Stimulated activated CD8-positive, alpha-beta memory T cell treated with anti-CD3 and anti-CD28 coated beads, Interleukin-4, amount 100 ng/mL, for 24 hours (primary cell): ENCODE results near the gene ELL.
"Not testable (repeated sequence)": the region's sequence is repeated elsewhere in the genome, so short reads cannot be mapped to it uniquely, and the experiment has no call there.

ENCODE experiments used
- DNase-seq: peaks from one replicate; pipeline ENCODE4 v3.0.0-alpha.2; 2020; ENCODE audit warnings: low read depth

ELL gene

DNA sequence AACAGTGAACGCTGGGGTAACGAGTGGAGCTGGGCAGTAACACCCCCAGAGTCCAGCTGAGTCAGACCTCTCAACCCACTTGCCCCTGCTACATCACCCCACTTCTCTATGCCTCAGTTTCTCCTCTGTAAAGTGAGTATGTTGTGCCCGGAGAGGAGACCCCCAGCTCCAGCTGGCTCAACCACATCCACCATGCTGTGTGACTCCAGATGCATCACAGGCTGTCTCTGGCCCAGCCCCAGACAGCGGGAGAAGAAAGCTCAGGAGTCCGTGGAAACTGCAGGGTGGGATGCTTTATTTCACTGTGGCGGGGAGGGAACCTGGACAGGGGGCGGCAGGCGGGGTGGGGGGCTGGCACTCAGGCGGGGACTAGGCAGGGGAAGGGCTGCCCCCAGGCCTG, 9.6 kb upstream of the ELL start:
- no peak for DNase-seq

DNA sequence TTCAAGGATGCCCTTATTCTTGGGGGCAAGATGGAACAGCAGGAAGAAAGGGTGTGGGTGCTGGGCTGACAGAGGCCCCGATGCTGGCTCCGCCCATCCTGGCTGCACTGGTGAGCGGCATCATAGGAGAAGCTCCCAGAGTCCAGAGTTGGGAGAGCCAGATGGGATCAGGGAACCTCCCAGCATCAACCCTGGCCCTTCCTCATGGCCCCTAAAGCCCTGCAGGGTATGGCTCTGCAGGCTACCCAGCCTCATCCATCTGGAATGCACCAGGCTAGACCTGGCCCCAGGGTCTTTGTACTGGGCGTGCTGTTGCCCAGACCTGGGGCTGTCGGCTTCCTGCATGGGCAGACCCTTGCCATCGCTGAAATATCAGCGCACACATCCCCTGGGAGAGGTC, 7.9 kb upstream of the ELL start:
- DNase-seq, result no peak

DNA sequence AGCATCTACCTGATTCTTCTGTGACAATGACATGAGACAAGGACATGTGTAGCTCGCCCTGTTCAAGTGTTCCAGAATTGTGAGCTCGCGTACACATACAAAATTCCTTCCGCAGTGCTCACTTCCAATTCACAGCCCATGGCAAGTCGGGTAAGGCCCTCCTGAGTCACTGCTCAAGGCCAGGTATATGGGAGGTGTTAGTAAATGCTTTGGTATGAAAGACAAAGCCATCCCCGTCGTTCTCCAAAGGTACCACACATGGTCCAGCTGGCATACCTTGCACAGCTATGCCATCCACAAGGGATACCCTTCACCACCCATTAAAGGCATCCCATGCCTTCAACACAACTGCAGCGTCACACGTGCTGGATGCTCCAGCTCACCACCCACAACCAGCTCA, 4.4 kb upstream of the ELL start:
- DNase-seq, result no peak

DNA sequence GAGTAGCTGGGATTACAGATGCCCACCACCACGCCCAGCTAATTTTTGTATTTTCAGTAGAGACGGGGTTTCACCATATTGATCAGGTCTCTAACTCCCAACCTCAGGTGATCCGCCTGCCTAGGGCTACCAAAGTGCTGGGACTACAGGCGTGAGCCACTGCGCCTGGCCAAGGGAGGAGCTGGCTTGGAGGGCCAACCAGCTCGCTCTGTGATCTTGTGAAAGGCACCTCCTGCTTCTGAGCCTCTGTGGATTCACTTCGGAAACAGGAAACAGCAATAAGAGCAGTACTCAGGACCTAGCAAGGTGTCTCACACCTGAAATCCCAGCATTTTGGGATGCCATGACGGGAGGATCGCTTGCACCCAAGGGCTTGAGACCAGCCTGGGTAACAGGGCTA, 2.0 kb upstream of the ELL start:
- DNase-seq, result no peak

DNA sequence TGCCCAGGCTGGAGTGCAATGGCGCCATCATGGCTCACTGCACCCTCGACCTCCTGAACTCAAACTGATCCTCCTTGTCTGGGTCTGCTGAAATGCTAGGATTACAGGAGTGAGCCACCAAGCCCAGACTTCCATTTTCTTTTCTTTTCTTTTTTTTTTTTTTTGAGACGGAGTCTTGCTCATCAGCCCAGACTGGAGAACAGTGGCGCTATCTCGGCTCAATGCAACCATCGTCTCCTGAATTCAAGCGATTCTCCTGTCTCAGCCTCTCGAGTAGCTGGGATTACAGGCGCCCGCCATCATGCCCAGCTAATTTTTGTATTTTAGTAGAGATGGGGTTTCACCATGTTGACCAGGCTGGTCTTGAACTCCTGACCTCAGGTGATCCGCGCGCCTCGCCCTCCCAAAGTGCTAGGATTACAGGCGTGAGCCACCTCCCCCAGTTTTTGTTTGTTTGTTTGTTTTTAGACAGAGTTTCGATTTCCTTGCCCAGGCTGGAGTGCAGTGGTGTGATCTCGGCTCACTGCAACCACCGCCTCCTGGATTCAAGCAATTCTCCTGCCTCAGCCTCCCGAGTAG, 1.1 kb upstream of the ELL start:
- not testable (repeated sequence) for DNase-seq

DNA sequence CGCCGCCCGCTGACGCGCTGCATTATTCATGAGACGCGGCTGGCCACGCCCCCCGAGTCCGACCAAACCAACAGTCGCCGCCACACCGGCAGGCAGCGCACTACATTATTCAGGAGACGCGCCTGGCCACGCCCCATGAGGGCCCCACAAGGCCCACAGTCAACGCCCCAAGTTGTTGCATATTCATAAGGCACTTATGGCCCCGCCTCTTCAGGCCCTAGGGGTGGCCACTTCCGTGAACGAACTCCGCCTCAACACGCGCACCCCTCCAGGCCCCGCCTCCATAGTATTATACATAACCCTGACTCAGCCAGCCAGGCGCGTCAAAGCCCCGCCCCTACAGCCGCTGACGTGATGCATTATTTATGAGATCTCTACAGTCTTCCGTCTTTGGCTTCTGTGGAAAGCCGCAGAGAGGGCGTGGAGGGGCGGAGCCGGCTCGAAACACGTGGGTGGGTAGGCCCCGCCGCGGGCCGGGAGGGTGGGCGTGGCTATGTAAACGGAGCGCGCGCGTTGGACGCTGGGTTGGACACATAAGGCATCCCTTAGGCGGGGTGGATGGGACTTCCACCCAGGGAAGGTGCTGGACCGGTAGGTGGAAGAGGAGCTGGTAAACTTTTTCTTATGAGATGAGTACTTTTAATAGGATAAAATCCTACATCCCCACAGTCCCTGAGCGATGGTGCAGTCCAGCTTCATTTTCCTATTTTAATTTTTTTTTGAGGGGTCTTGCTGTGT, 423 bp upstream of the ELL start:
- peak; percentile 100 for DNase-seq

DNA sequence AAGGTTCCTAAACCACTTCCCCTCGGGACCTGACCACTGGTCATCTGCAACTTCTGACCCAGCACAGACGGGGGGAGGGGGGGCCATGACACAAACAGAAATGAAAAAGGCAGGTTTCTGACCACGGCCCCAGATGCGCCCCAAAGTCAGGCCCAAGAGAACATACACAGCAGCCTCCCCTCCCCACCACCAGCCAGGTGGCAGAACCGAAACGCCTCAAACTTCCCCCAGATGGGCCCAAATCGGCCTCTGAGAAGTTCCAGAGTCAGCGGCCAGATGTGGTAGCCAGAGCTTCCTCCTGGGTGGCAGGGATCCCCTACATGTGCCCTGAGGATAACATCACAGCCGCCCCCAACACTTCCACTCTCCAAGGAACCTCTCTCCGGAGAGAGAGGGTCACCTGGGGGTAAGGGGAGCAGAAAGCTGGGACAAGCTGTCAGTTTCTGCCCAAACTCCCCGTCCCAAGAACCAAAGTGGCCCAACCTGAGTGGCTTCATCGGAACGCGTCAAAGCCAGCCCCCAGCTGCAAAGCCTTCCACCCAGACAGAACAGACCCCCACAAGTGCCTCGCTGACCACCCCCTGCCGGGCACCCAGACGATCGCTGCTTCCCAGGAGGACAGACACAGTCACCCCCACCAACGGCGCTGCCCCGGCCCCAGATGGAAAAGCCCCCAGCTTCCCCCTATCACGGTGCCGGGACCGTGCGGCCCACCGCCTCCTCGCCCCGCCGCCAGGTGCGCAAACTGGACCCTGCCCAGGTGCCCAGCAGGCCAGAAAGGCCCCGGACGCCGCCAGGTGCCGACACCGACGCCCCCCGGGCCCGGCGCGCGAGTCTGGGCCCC, 800 bp downstream of the ELL start:
- DNase-seq, result no peak

DNA sequence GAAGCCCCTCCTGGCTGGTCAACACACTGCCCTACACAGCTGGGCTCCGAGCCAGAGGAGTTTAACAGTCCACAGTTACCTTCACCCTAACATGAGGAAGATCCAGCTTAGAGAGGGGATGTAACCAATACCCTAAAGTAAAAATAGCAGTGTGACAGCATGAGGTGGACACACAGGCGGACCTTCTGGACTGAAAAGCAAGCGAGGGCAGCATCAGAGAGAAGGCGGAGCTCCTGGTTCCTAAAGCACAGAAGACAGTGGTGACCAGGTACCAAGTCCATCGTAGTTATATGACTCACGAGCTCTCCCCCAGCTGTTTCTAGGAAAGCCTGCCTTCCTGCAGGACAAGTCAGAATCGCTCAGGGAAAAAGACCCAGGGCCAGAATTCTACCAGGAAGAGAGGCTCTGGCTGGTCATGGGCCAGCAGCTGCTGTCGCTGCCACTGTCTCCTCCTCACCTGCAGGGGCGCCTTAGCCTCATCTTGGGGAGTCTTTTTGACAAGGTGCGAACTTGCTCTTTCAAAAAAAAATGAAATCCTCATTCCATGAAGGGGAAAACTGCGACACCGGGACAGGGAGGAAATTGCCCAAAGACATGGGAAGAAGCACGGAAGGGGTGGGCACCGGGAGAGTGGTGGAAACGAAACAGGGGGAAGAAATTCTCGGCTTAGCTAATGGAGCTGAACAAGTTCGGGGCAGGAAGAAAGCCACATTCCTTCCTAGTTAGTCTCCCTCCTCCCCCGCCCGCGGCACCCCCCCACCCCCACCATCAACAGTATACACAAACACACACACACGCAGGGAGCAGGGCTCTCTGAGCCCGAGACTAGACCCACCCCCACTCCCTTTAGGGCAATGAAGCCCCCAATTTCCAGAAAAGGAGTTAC, 1.7 kb downstream of the ELL start:
- DNase-seq, result no peak

DNA sequence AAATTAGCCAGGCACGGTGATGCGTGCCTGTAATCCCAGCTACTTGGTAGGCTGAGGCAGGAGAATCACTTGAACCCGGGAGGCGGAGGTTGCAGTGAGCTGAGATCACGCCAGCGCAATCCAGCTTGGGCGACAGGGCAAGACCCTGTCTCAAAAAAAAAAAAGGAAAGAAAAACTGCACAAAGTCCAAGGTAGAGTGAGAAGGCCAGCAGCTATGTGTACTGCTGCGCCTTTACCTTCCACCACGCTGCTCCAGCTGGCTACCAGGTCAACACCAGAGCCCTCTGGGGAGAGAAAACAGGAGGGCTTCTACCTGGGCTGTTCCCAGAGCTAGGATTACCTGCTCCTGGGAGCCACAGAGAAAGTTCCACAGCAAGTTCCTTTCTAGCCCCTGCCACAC, 3.2 kb downstream of the ELL start:
- DNase-seq, result no peak

DNA sequence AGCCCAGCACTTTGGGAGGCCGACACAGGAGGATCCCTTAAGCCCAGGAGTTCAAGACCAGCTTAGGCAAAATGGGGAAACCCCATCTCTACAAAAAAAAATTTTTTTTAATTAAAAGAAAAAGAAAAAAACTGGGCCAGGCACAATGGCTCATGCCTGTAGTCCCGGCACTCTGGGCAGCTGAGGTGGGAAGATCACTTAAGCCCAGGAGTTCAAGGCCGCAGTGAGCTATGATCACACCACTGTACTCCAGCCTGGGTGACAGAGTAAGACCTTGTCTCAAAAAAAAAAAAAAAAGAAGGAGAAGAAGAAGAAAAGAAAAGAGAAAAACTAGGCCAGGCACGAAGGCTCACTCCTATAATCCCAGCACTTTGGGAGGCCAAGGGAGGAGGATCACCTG, 4.3 kb downstream of the ELL start:
- DNase-seq, result no peak

DNA sequence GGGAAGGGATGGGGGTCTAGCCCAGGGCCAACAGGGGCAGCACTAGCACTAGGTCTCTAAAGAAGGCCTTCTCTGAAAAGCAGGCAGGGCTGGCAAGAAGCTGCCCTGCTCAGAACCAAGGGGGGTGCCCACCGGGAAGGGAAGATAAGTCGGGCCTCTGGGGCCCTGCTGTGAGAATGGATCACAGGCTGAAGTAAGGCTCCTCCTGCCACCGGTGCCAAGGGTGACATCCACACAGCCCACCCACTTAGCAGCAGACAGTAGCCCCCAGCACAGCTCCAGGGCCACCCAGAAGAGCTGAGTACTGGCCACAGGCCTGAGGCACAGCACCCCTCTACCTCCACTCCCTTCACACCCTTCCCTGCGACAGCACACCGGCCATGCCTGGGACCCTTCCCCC, 5.9 kb downstream of the ELL start:
- DNase-seq, result no peak

DNA sequence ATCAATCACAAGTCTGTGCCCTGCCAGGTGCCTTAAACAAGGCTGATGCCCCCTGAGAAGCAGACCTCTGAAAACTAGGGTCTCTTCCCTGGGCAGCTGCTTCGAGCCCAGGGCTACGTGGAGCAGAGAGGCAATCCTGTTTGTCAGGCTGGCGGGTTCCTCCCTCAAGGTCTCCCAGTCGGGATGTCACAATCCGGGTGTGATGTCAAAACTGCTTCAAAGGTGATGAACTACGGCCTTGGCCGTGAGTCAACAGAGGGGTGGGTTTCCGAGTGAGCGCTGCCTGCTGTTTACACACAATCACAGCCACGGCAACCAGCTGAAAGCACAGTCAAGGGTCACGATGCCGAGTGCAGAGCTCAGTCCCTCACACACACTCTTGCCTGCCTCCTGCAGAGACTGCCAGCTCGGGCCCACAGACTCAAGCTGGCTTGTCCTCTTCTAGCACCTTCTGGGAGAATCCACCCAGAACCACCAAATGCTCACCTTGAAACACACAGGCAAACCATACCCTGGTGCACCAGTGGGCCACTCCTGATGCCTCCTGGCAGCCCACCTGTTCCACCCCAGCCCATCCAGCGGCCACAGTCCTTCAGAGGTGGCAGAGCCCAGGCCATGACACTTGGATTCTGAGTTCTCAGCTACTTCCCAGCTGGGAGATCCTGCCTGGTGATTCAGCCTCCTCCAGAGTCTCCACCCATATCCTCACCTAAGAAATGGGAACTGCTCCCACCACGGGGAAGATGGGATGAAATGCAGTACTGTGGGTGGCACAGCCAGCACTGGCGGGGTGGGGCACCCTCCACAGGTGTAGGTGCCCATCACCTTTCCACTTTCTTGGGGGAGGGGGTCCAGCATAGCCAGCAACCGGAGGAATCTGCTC, 6.8 kb downstream of the ELL start:
- DNase-seq, result no peak

DNA sequence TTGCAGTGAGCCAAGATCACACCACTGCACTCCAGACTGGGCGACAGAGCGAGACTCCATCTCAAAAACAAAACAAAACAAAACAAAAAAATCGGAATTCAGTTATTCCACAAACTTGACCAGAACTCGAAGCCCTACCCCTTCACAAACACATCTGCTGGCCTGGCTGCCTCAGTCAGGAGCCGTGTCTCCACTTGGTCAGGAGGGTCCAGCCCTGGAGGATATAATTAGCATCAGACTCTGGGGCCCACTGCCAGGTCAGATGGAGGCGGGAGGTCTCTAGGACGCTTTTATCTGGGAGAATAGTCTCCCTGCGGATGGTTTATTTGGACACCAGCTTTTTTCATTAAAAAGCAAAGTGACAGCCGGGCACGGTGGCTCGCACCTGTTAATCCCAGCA, 8.0 kb downstream of the ELL start:
- DNase-seq, result no peak

DNA sequence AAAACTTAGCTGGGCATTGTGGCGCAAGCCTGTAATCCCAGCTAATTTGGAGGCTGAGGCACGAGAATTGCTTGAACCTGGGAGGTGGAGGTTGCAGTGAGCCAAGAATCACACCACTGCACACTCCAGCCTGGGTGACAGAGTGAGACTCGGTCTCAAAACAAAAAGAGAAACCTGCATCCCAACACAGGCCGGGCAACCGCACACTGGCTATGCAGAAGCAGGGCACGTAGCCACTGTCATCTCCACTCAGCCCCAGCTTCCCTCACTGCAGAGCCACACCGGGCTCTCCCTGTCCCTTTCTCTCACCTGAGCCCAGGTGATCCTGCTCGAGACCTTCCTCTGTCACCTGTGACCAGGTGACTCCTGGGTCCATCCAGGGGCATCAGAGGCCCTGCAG, 11.7 kb downstream of the ELL start:
- no peak for DNase-seq

DNA sequence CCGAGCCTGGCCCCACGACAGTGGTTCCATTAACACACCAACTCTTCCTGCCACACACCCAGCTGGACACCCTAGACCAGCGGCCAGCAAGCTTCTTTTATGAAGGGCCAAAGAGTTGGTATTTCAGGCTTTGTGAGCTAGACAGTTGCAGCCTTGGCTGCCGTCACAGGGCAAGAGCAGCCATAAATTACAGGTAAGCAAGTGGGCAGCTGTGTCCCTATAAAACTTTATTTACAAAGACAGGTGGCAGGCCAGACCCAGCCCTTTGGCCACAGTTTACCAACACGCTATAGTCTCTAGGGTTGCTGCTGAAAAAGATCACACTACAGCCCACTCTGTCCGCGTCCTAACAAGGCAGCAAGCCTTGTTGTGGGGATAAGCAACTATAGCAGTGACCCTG, 13.3 kb downstream of the ELL start:
- DNase-seq, result no peak

DNA sequence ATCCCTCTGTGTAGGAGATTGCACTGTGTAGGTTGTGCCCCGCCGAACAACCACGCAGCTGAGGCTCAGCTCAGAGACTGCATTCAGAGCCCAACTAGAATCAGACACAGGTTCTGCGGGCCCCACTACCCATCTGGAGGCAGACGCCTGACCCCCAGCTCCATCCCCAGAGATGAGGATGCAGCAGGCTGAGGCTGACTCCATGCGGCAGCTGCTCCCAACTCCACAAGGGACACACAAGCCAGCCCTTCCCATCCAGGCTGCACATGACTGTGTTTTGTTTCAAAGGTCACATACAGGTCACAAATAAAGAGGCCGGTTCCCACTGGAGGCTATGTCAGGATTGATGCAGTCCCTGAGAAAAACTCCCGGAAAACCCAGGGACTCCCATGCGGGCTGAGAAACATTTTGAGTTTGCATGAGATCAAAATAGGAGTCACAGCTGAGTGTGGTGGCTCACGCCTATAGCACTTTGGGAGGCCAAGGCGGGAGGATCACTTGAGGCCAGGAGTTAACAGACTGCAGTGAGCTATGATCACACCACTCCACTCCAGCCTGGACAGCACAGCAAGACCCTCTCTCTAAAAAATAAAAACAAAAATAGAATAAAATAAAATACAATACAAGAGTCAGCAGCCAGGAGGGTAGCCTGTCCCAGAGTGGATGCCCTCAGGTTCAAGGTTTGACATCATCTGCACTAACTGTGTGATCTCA, 14.0 kb downstream of the ELL start:
- no peak for DNase-seq

DNA sequence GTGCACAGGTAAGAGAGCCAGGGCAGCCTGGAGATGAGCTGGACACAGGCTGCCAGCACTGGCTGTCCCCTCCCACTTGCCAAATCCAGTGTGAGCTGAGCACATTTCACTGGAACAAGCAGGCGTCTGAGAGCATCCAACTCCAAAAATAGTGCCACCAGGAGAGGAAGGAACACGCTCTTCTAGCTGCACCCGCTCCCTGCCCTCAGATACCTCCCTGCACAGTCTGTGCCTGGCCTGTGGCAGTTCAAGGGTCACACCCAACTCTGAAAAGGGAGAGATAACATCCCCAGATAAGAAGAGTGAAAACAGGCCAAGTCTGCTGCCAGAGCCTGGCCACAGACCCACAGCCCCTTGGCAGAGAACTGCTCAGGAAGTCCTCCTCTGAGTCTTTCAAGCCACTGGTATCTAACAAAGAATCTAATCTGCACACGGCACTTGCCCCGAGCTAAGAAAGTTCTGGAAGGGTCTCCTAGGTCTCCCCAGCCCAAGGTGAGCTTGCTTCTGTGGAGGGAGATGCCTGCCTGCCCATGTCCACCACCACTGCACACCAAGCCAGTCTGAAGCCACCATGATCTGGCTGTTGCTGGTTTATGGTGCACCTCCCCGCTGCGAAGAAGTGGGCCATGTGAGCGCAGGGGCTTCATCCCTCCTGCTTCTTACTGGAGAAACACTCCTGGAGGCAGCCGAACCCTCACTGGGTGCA, 14.7 kb downstream of the ELL start:
- DNase-seq, result no peak

DNA sequence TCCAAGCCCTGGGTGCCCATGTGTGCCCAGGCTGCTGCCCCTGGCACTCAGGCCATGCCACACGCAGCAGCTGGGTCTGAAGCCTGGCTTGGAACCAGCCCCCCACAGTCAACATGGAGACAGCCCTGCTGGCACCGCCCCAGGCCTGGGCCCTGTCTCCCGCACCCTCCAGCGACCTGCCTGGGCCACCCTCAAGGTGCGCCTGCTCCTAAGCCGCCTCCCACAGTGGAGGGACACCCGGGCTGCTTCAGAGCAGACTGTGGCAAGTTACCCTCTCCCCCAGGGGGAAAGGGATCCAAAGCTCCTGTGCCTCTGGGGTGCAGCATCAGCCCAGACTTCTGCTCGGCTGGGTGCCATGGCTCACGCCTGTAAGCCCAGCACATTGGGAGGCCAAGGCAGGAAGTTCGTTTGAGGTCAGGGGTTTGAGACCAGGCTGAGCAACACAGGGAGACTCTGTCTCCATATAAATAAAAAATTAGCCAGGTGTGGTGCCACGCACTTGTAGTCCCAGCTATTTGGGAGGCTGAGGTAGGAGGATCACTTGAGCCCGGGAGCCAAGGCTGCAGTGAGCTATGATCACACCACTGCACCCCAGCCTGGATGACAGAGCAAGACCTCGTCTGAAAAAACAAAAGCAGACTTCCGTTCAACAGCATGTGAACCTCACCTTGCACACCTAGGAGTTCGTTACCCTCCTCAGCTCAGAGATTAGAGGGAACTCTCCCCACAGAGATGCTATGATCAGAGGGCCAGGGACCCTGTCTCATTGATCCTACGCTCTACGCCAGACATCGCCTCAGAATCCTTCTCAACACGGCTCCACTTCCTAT, 15.6 kb downstream of the ELL start:
- no peak for DNase-seq
